Aorta (tissue), 5 donors: ENCODE measurements around the gene PLXDC2. TPM values are rescaled to one million over a fixed set of nuclear protein-coding genes. Genes with fewer than 3 reads are reported as not detected.

Experiments used
- ATAC-seq: fragments of 200-7000 bp; cut with Tn5 transposase; one replicate; pipeline ENCODE4 v1.9.1; 2022; ENCODE audit warnings: moderate library complexity; ENCODE audit not compliant: low FRiP score
- DNase-seq, 2 donors: peaks; one replicate each; pipeline ENCODE4 v3.0.0-alpha.2; 2020
- H3K27ac ChIP-seq, 2 donors: one replicate each; pipeline ENCODE4 v1.5.1; 2013; ENCODE audit warnings: low read length in 2 of 2, mild to moderate bottlenecking in 2 of 2, moderate library complexity in 2 of 2, control low read depth in 1 of 2, inconsistent platforms in 1 of 2, low read depth in 1 of 2
- H3K27me3 ChIP-seq, 2 donors: one replicate each; pipeline ENCODE4 v1.6.1; 2013; ENCODE audit warnings: control low read depth in 1 of 2, low read length in 1 of 2, mild to moderate bottlenecking in 1 of 2, moderate library complexity in 1 of 2; ENCODE audit not compliant: insufficient read depth in 2 of 2, control insufficient read depth in 1 of 2
- H3K36me3 ChIP-seq, 2 donors: one replicate each; pipeline ENCODE4 v1.6.1; 2013; ENCODE audit warnings: control low read depth in 1 of 2, low read length in 1 of 2, mild to moderate bottlenecking in 1 of 2; ENCODE audit not compliant: insufficient read depth in 2 of 2, control insufficient read depth in 1 of 2
- H3K4me1 ChIP-seq, 2 donors: one replicate each; pipeline ENCODE4 v1.6.1; 2013; ENCODE audit warnings: low read length in 2 of 2, control low read depth in 1 of 2, mild to moderate bottlenecking in 1 of 2, moderate library complexity in 1 of 2; ENCODE audit not compliant: insufficient read depth in 2 of 2, control insufficient read depth in 1 of 2
- H3K4me3 ChIP-seq, 2 donors: one replicate each; pipeline ENCODE4 v1.5.1; 2013; ENCODE audit warnings: low read length in 2 of 2, control low read depth in 1 of 2, mild to moderate bottlenecking in 1 of 2
- H3K9me3 ChIP-seq: one replicate; pipeline ENCODE4 v1.6.1; 2013; ENCODE audit warnings: mild to moderate bottlenecking, low read length; ENCODE audit not compliant: control insufficient read depth
- WGBS, 2 donors: extraction: QIAGEN DNeasy Blood & Tissue Kit; methylation state at CpG; one replicate each; pipeline ENCODE4 v1.1.7; 2013; 5-methylcytosine and 5-hydroxymethylcytosine counted together
- intact Hi-C, 2 donors: fragments of 100-400 bp; cut with DNase I; formaldehyde crosslinking; loops; one replicate each; pipeline versions ENCODE4 v1.14.2 to v1.15.0; 2022
- polyA plus RNA-seq, 2 donors: library from polyadenylated mRNA; stranded (reverse); fragments of 200-250 nt; gene quantifications; one replicate each; pipeline ENCODE4 v1.2.3, GENCODE V29; 2013
- total RNA-seq, 2 donors: library from RNA; stranded (reverse); fragmentation: NEBNext Ultra II Directional; extraction: Animal tissue kit (Norgen Biotek cat#: 25700); gene quantifications; one replicate each; pipeline ENCODE4 v1.2.1, GENCODE V29; 2021
- donor health status: healthy with polysubstance abuse.
- donor health status: Bipolar disorder and iron deficiency.
- donor health status: DM: no; HTN: no; CAD: no.
- donor health status: DM: no; HTN: no; CAD: no.
- donor health status: DM: yes; HTN: yes; CAD: no.

PLXDC2 gene
- total and polyA plus RNA-seq, 4 donors, result 14.7 to 155 (median 57.4) TPM

GRCh38 chr10:19877466-19878255 is 61.4 kb downstream of the PLXDC2 start:
- intact Hi-C loops, result no loop called here
- Histone ChIP-seq H3K4me3 (no peak overlapping the region), H3K9me3 (no peaks in the 10 kb centered on the region), H3K27ac (peak overlapping the region; percentile 43 to 54), H3K27me3 (no peaks in the 10 kb centered on the region), H3K36me3 (no peaks in the 10 kb centered on the region), H3K4me1 (peaks cover 5 to 6% of the 10 kb centered on the region in 2 donors)
- no peak for ATAC-seq
- WGBS, 2 donors, result 4 to 9% methylated on average over 8 of the region's 8 CpGs
- peak; percentile 51 to 77 for DNase-seq

DNA sequence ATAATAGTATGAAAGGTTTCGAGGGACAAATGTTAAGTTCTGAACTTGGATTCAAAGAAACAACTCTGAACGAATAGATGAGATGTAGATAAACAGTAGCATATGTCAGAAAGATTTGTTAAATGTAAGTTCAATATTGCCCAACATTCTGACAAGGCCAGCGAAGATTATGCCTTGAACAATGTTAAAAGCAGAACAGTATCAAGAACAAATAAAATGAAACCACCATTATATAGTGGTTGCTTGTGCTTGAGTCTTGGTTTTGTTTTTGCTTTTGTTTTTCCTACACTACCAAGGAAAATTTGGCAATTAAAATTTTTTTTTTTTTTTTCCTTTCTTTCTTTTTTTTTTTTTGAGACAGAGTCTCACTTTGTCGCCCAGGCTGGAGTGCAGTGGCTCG is 66.4 kb downstream of the PLXDC2 start:
- Histone ChIP-seq H3K27me3 (no peaks in the 10 kb centered on the region), H3K36me3 (no peaks in the 10 kb centered on the region), H3K4me1 (peaks cover 2 to 6% of the 10 kb centered on the region in 2 donors), H3K27ac (no peak overlapping the region), H3K4me3 (no peak overlapping the region), H3K9me3 (no peaks in the 10 kb centered on the region)
- ATAC-seq (no peak), DNase-seq (no peak)
- 82 to 84% methylated on average over 5 of the region's 5 CpGs for WGBS, 2 donors
- intact Hi-C loops, result no loop called here

DNA sequence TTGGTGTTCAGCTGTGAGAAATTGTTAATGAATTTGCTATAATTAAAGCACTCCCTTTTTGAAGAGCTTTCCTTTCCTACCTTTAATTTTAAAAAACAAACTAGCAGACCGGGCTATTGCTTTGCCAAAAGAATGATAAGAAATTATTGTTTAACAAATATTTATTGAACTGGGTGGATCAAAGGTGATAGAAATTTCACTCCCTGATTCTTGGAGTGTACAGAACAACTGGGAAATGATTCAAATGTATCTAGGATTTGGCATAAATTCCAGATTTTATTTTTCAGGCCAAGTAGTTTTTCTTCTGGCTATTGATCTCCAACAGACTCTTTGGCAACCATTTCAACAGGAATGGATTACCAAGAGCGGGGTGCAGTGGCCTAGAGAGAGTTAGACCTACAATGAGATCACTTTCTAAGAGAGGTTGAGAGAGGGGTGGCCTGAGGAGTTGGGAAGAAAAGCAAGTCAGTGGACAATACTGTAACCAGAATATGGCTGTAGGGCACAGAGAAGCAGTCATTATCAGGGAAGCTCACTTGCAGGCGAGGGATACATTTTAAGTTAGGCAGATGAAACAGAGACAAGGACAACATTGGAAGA is 71.9 kb downstream of the PLXDC2 start:
- Histone ChIP-seq H3K4me1 (peaks cover 6 to 7% of the 10 kb centered on the region in 2 donors), H3K27ac (no peak overlapping the region), H3K36me3 (no peaks in the 10 kb centered on the region), H3K4me3 (no peak overlapping the region), H3K9me3 (no peaks in the 10 kb centered on the region), H3K27me3 (no peaks in the 10 kb centered on the region)
- WGBS, 2 donors, result 76 to 82% methylated on average over 3 of the region's 3 CpGs
- DNase-seq, result no peak
- intact Hi-C loops, result no loop called here
- no peak for ATAC-seq

DNA sequence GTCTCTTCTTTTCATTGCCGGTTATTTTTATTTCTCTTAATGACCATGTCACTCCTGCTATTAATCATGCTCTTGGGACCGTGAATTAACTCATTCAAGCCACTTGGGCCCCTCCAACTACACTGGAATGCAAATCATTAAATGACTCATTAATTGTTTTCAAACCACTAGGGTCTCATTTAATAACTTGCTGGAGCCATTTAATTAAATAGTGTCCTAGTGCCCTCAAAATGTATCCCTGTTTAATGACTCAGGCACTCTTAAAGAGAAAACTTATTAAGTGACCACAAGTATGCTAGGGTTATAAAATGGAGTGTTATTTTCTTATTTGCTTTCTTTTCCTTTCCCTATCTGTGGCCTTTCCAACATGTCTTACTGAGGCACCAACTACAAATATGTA is 73.0 kb downstream of the PLXDC2 start:
- Histone ChIP-seq H3K9me3 (no peaks in the 10 kb centered on the region), H3K36me3 (no peaks in the 10 kb centered on the region), H3K4me3 (no peak overlapping the region), H3K27me3 (no peaks in the 10 kb centered on the region), H3K4me1 (peaks cover 7 to 9% of the 10 kb centered on the region in 2 donors), H3K27ac (peak overlapping the region in 1 of 2 donors; percentile 12)
- DNase-seq (no peak), ATAC-seq (no peak)
- 15 to 17% methylated on average over 2 of the region's 2 CpGs for WGBS, 2 donors
- intact Hi-C loops, result no loop called here

DNA sequence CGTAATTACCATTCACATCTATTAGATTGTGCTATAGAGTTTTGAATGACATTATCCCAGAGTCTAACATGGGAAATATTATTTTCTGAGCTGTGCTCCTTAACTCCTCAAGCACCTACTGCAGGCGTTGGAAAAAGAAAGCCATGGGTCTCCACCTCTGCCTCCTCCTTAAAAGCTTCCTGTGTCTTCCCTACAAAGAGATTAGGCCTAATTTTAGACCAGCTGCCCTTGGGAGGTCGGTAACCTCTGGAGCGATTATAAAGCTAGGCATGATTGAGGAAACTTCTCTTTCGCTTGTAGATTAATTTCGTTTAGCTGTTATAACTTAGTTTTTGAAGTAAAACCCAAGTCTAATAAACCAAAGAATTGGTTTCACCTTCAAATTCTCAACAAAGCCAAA is 75.2 kb downstream of the PLXDC2 start:
- no peak for ATAC-seq
- no peak overlapping the region for H3K27ac ChIP-seq
- DNase-seq, result no peak
- WGBS, 2 donors, result 73 to 79% methylated on average over 6 of the region's 6 CpGs
- H3K4me1 ChIP-seq, result peaks cover 7 to 9% of the 10 kb centered on the region in 2 donors
- no peak overlapping the region for H3K4me3 ChIP-seq
- H3K36me3 ChIP-seq, result no peaks in the 10 kb centered on the region
- H3K9me3 ChIP-seq, result no peaks in the 10 kb centered on the region
- intact Hi-C loops, result no loop called here
- H3K27me3 ChIP-seq, result no peaks in the 10 kb centered on the region

DNA sequence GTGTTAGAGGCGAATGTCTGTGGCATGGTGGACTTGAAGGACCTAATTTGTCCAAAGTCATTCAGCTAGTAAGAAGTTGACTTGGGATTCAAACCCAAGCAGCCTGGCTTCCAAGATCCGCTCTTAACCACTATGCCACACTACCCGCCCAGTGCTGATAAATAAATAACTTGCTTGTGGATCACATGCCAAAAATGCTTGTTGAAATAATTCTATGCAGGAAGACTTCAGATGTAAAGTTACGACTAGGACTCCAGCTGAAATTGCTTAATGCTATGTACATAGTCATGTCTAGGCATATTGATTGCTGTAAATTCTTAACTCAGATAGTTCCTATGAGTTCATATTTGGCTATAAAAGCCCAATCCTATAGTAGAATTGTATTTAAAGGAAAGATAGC is 76.0 kb downstream of the PLXDC2 start:
- ATAC-seq (no peak), DNase-seq (no peak)
- Histone ChIP-seq H3K36me3 (no peaks in the 10 kb centered on the region), H3K27ac (no peak overlapping the region), H3K9me3 (no peaks in the 10 kb centered on the region), H3K27me3 (no peaks in the 10 kb centered on the region), H3K4me1 (peaks cover 7 to 9% of the 10 kb centered on the region in 2 donors), H3K4me3 (no peak overlapping the region)
- 75% methylated on average over 4 of the region's 4 CpGs for WGBS, 2 donors
- intact Hi-C loops, result no loop called here

DNA sequence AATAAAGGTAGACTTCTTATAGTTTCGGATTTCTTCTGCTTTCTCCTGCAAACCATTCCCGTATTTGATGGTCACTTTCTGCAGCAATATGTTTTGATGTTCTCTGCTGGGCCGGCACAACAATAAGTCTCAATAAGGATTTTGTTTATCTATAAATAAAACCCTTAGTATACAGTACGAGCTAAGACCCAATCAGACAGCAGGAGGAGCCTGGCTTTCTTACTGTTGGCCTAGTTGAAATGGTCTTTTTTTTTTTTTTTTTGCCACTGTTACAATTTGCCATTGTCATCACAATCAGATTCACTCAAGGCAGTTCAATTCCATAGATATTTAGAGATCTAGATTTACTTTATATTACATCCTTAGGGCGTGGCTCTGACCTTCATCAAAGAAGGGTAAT is 76.4 kb downstream of the PLXDC2 start:
- ATAC-seq (no peak), DNase-seq (no peak)
- no peak overlapping the region for H3K27ac ChIP-seq
- H3K9me3 ChIP-seq, result no peaks in the 10 kb centered on the region
- 73 to 87% methylated on average over 5 of the region's 5 CpGs for WGBS, 2 donors
- H3K4me3 ChIP-seq, result no peak overlapping the region
- H3K36me3 ChIP-seq, result no peaks in the 10 kb centered on the region
- intact Hi-C loops, result no loop called here
- no peaks in the 10 kb centered on the region for H3K27me3 ChIP-seq
- H3K4me1 ChIP-seq, result peaks cover 7 to 9% of the 10 kb centered on the region in 2 donors

- Histone ChIP-seq H3K27me3 (no peaks in the 10 kb centered on the region), H3K27ac (no peak overlapping the region), H3K4me3 (no peak overlapping the region), H3K9me3 (no peaks in the 10 kb centered on the region), H3K4me1 (peaks cover 2 to 7% of the 10 kb centered on the region in 2 donors), H3K36me3 (no peaks in the 10 kb centered on the region)
- 83 to 89% methylated on average over 3 of the region's 3 CpGs for WGBS, 2 donors
- DNase-seq (no peak), ATAC-seq (no peak)
- intact Hi-C loops, result no loop called here
These were observed 79.3 kb downstream of the PLXDC2 start for GRCh38 chr10:19895500-19895899.

GRCh38 chr10:19902456-19902855 is 86.2 kb downstream of the PLXDC2 start:
- WGBS, 2 donors, result 85 to 87% methylated on average over 2 of the region's 2 CpGs
- Histone ChIP-seq H3K4me3 (no peak overlapping the region), H3K36me3 (no peaks in the 10 kb centered on the region), H3K9me3 (no peaks in the 10 kb centered on the region), H3K27ac (no peak overlapping the region), H3K4me1 (no peaks in the 10 kb centered on the region), H3K27me3 (no peaks in the 10 kb centered on the region)
- no peak for ATAC-seq
- intact Hi-C loops, result no loop called here
- no peak for DNase-seq
